A549 (cell line): ENCODE measurements around the gene BCL2L15. TPM values are rescaled to one million over a fixed set of nuclear protein-coding genes. Genes with fewer than 3 reads are reported as not detected.

Experiments used
- ATAC-seq, 2 experiments: fragments of 200-7000 bp in 1 of 2; fragments of >200 bp in 1 of 2; cut with Nextera tagmentation in 1 of 2; cut with Tn5 transposase in 1 of 2; 3 replicates each; pipeline versions ENCODE4 v1.8.0 to v1.9.1; 2018 to 2020; ENCODE audit warnings: mild to moderate bottlenecking in 1 of 2, moderate library complexity in 1 of 2
- CTCF ChIA-PET: fragments of 300-600 bp; sonication (Branson Sonifier 250); formaldehyde crosslinking; extraction: SDS; loops from one replicate; lab custom pipeline; 2021; ENCODE audit warnings: antibody characterized with exemption, inconsistent platforms; lab: Yijun Ruan, JAX
- POLR2A ChIA-PET: fragments of 350-600 bp; formaldehyde crosslinking; extraction: SDS; loops from one replicate; lab custom pipeline; 2021; ENCODE audit warnings: antibody characterized with exemption, inconsistent platforms; lab: Yijun Ruan, JAX
- DNase-seq, 2 experiments: peaks; one replicate each; pipeline versions ENCODE4 v3.0.0 to v3.0.0-alpha.2; 2011 to 2016; ENCODE audit warnings: low read depth in 1 of 2, low spot score in 1 of 2
- FAIRE-seq: peaks from 2 replicates; lab custom pipeline; 2011; peaks lifted over from hg19 to GRCh38; lab: Jason Lieb, UNC
- H3K27ac ChIP-seq, 2 experiments: fragments of >200 bp; sonication (Bioruptor Twin); formaldehyde crosslinking; 3 replicates each; pipeline ENCODE4 v1.5.1; 2016 to 2017
- H3K4me1 ChIP-seq: fragments of >200 bp; sonication (Bioruptor Twin); formaldehyde crosslinking; 3 replicates; pipeline ENCODE4 v1.6.1; 2016
- H3K4me2 ChIP-seq: fragments of >200 bp; sonication (Bioruptor Twin); formaldehyde crosslinking; 3 replicates; pipeline ENCODE4 v1.6.1; 2016
- H3K4me3 ChIP-seq: fragments of >200 bp; sonication (Bioruptor Twin); formaldehyde crosslinking; 3 replicates; pipeline ENCODE4 v1.5.1; 2016
- H3K9me3 ChIP-seq: fragments of >200 bp; sonication (Bioruptor Twin); formaldehyde crosslinking; 3 replicates; pipeline ENCODE4 v1.6.1; 2016
- BCL3 ChIP-seq: fragments of >200 bp; sonication (Bioruptor Twin); formaldehyde crosslinking; IDR thresholded peaks from 3 replicates; pipeline ENCODE4 v1.6.1; 2016
- ESRRA ChIP-seq: fragments of 150-350 bp; IDR thresholded peaks from 2 replicates; pipeline ENCODE4 v1.6.1; 2014; ENCODE audit warnings: mild to moderate bottlenecking, low read length, borderline replicate concordance
- FOSL2 ChIP-seq, 2 experiments: fragments of 450-650 bp in 1 of 2; fragments of >200 bp in 1 of 2; sonication (Bioruptor Twin) in 1 of 2; formaldehyde crosslinking; IDR thresholded peaks; 2 replicates each; pipeline versions ENCODE4 v1.5.0 to v1.6.1; 2016 to 2020; ENCODE audit warnings: mild to moderate bottlenecking in 1 of 2, moderate library complexity in 1 of 2
- HDAC2 ChIP-seq: fragments of 200-600 bp; sonication (generic); IDR thresholded peaks from 2 replicates; pipeline ENCODE4 v1.6.1; 2016
- HMGXB4 ChIP-seq: fragments of 250-450 bp; sonication (Bioruptor Pico); IDR thresholded peaks from 2 replicates; pipeline ENCODE4 v1.5.0; 2021; ENCODE audit warnings: mild to moderate bottlenecking, moderate library complexity, borderline replicate concordance
- HOXB5 ChIP-seq: fragments of 250-450 bp; sonication (Bioruptor Pico); IDR thresholded peaks from 2 replicates; pipeline ENCODE4 v1.5.0; 2020; ENCODE audit warnings: mild to moderate bottlenecking, moderate library complexity
- JUN ChIP-seq, 2 experiments: fragments of >200 bp; sonication (Bioruptor Twin); formaldehyde crosslinking; IDR thresholded peaks; 2 replicates in 1 of 2; 3 replicates in 1 of 2; pipeline ENCODE4 v1.6.1; 2016 to 2017
- JUNB ChIP-seq: fragments of >200 bp; sonication (Bioruptor Twin); formaldehyde crosslinking; IDR thresholded peaks from 2 replicates; pipeline ENCODE4 v1.6.1; 2016
- MAFK ChIP-seq: fragments of 450-650 bp; IDR thresholded peaks from 2 replicates; pipeline ENCODE4 v1.6.1; 2014; ENCODE audit not compliant: partially characterized antibody
- MAZ ChIP-seq: fragments of 150-350 bp; IDR thresholded peaks from 2 replicates; pipeline ENCODE4 v1.6.1; 2014; ENCODE audit warnings: antibody characterized with exemption, low read depth, low read length, borderline replicate concordance
- MYC ChIP-seq: IDR thresholded peaks from 2 replicates; pipeline ENCODE4 v1.6.1; 2012; ENCODE audit warnings: mild to moderate bottlenecking, inconsistent platforms, low read length, improper control_type of control experiment, borderline replicate concordance
- NR3C1 ChIP-seq: fragments of >200 bp; sonication (Bioruptor Twin); formaldehyde crosslinking; IDR thresholded peaks from 3 replicates; pipeline ENCODE4 v1.6.1; 2017
- PBX3 ChIP-seq: IDR thresholded peaks from 2 replicates; pipeline ENCODE4 v1.6.1; 2012
- PHF8 ChIP-seq: fragments of 200-600 bp; sonication (generic); IDR thresholded peaks from 2 replicates; pipeline ENCODE4 v1.6.1; 2016; ENCODE audit warnings: low read depth, mild to moderate bottlenecking, antibody characterized with exemption, moderate library complexity, borderline replicate concordance
- POLR2A ChIP-seq: IDR thresholded peaks from 2 replicates; pipeline ENCODE4 v1.6.1; 2012; ENCODE audit warnings: mild to moderate bottlenecking, low read length
- SMC3 ChIP-seq: fragments of >200 bp; sonication (Bioruptor Twin); formaldehyde crosslinking; IDR thresholded peaks from 3 replicates; pipeline ENCODE4 v1.6.1; 2018; ENCODE audit warnings: inconsistent platforms
- ZFP36 ChIP-seq: fragments of 450-650 bp; IDR thresholded peaks from 2 replicates; pipeline ENCODE4 v1.6.1; 2014; ENCODE audit warnings: borderline replicate concordance; ENCODE audit not compliant: partially characterized antibody
- ZNF302 ChIP-seq: fragments of 250-450 bp; sonication (Bioruptor Pico); IDR thresholded peaks from 2 replicates; pipeline ENCODE4 v1.9.0; 2021; ENCODE audit warnings: inconsistent platforms, mild to moderate bottlenecking, moderate library complexity
- ZSCAN20 ChIP-seq: fragments of 250-450 bp; sonication (Bioruptor Pico); IDR thresholded peaks from 2 replicates; pipeline ENCODE4 v1.8.0; 2022; ENCODE audit warnings: mild to moderate bottlenecking, moderate library complexity
- WGBS: methylation state at CpG from one replicate; pipeline ENCODE4 v1.1.6; 2017; ENCODE audit errors: missing lambda C conversion rate; 5-methylcytosine and 5-hydroxymethylcytosine counted together
- polyA plus RNA-seq, 4 experiments: library from polyadenylated mRNA; depleted of rRNA in 3 of 4; stranded (reverse); fragments of >200 nt; fragmentation: RNase III in 1 of 4; extraction: RNeasy Plus Mini Kit Qiagen cat#74134 plus additional on column Dnase treatment in 1 of 4; gene quantifications; 2 replicates in 3 of 4; 3 replicates in 1 of 4; pipeline ENCODE4 v1.2.3, GENCODE V29; 2011 to 2017
- TF ChIP-seq, protein P1 (sequence below): fragments of 450-650 bp; IDR thresholded peaks from 2 replicates; pipeline ENCODE4 v1.6.1; 2014; ENCODE audit warnings: antibody characterized with exemption
- TF ChIP-seq, protein P2 (sequence below): fragments of 150-350 bp; IDR thresholded peaks from 2 replicates; pipeline ENCODE4 v1.6.1; 2014; ENCODE audit warnings: low read depth, mild to moderate bottlenecking, low read length

The BCL2L15 gene
- polyA plus RNA-seq, 2 of the 4 experiments (the other 2 are of a cell fraction), result 2.1 to 2.3 TPM

DNA sequence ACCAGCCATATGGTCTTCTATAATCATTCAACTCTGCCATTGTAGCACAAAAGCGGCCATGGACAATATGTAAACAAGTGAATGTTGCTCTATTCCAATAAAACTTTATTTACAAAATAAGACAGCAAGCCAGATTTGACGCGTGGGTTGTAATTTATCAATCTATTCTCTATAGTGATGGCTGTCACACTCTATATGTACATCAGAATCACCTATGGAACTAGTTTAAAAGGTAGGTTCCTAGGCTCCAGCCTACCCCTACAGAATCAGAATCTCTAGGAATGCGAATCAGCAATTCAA lies 7.7 kb downstream of the BCL2L15 start:
- Histone ChIP-seq H3K4me1 (no peaks in the 10 kb centered on the region), H3K27ac (no peak overlapping the region), H3K4me2 (no peak overlapping the region), H3K4me3 (no peak overlapping the region), H3K9me3 (no peaks in the 10 kb centered on the region)
- FAIRE-seq, result no peak
- POLR2A ChIA-PET, result no interaction called here
- CTCF ChIA-PET, result interaction anchor here (1.5 kb wide), 1 partner anchor 14 kb away, joined by 4 read pairs; no protein-coding TSS in a partner anchor
- TF ChIP-seq HOXB5 (CRISPR knock-in tag) (no peak), PHF8 (no peak), ZSCAN20 (CRISPR knock-in tag) (no peak), ZNF302 (CRISPR knock-in tag) (no peak)
- 94% methylated on average over 4 of the region's 4 CpGs for WGBS
- no peak for DNase-seq
- ATAC-seq, result no peak

- H3K27ac ChIP-seq, result no peak overlapping the region
- CTCF ChIA-PET, result interaction anchor here (0.6 kb wide), 1 partner anchor 158 kb away, joined by 4 read pairs; no protein-coding TSS in a partner anchor
- H3K9me3 ChIP-seq, result no peaks in the 10 kb centered on the region
- H3K4me2 ChIP-seq, result no peak overlapping the region
- FAIRE-seq (no peak), ATAC-seq (no peak), DNase-seq (no peak)
- no peak overlapping the region for H3K4me3 ChIP-seq
- no peaks in the 10 kb centered on the region for H3K4me1 ChIP-seq
- TF ChIP-seq MYC, result no peak
- TF ChIP-seq ESRRA, result no peak
- TF ChIP-seq BCL3, result no peak
- TF ChIP-seq MAZ, result no peak
- TF ChIP-seq HOXB5 (CRISPR knock-in tag), result no peak
- no peak for TF ChIP-seq PBX3
- no peak for TF ChIP-seq FOSL2 (IDR thresholded peaks at IDR 0.05)
- TF ChIP-seq FOSL2 (CRISPR knock-in tag; IDR thresholded peaks at IDR 0.05), result no peak
- TF ChIP-seq HDAC2, result no peak
- TF ChIP-seq JUN (IDR thresholded peaks at IDR 0.05), result no peak
- no peak for TF ChIP-seq MAFK
- TF ChIP-seq, protein P1, sequence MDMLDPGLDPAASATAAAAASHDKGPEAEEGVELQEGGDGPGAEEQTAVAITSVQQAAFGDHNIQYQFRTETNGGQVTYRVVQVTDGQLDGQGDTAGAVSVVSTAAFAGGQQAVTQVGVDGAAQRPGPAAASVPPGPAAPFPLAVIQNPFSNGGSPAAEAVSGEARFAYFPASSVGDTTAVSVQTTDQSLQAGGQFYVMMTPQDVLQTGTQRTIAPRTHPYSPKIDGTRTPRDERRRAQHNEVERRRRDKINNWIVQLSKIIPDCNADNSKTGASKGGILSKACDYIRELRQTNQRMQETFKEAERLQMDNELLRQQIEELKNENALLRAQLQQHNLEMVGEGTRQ, result no peak
- no peak for TF ChIP-seq POLR2A
- TF ChIP-seq SMC3, result no peak
- TF ChIP-seq, protein P2, sequence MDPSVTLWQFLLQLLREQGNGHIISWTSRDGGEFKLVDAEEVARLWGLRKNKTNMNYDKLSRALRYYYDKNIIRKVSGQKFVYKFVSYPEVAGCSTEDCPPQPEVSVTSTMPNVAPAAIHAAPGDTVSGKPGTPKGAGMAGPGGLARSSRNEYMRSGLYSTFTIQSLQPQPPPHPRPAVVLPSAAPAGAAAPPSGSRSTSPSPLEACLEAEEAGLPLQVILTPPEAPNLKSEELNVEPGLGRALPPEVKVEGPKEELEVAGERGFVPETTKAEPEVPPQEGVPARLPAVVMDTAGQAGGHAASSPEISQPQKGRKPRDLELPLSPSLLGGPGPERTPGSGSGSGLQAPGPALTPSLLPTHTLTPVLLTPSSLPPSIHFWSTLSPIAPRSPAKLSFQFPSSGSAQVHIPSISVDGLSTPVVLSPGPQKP, result no peak
- TF ChIP-seq JUNB, result no peak
- TF ChIP-seq NR3C1, result no peak
- no peak for TF ChIP-seq HMGXB4
- TF ChIP-seq ZFP36, result no peak
- POLR2A ChIA-PET, result no interaction called here
- WGBS, result 73% methylated on average over 5 of the region's 5 CpGs
These were observed 11.2 kb downstream of the BCL2L15 start for GRCh38 chr1:113876176-113876575.
